H9 (cell line): ENCODE data around the gene FBXW4. TPM values are rescaled to one million over a fixed set of nuclear protein-coding genes. Genes with fewer than 3 reads are reported as not detected.

ENCODE experiments used
- DNase-seq: peaks from one replicate; pipeline ENCODE4 v3.0.0-alpha.2; 2017
- H2AFZ ChIP-seq: one replicate; pipeline ENCODE4 v1.6.1; 2013; ENCODE audit warnings: mild to moderate bottlenecking, low read length, control low read depth, moderate library complexity
- H2AK5ac ChIP-seq: 2 replicates; pipeline ENCODE4 v1.6.1; 2013; ENCODE audit warnings: low read length, control low read depth, mixed read lengths; ENCODE audit not compliant: insufficient read length
- H2BK120ac ChIP-seq: one replicate; pipeline ENCODE4 v1.6.1; 2013; ENCODE audit warnings: low read depth, mild to moderate bottlenecking, low read length, control low read depth, inconsistent platforms; ENCODE audit not compliant: poor library complexity, severe bottlenecking
- H2BK12ac ChIP-seq: 2 replicates; pipeline ENCODE4 v1.6.1; 2013; ENCODE audit warnings: low read length, control low read depth, mixed read lengths, low read depth; ENCODE audit not compliant: insufficient read length
- H2BK15ac ChIP-seq: 2 replicates; pipeline ENCODE4 v1.6.1; 2013; ENCODE audit warnings: low read depth, low read length, control low read depth
- H2BK20ac ChIP-seq: one replicate; pipeline ENCODE4 v1.6.1; 2013; ENCODE audit warnings: low read depth, mild to moderate bottlenecking, low read length, control low read depth, inconsistent platforms; ENCODE audit not compliant: poor library complexity, severe bottlenecking
- H2BK5ac ChIP-seq: 2 replicates; pipeline ENCODE4 v1.6.1; 2013; ENCODE audit warnings: low read length, control low read depth, mixed read lengths; ENCODE audit not compliant: insufficient read length
- H3K14ac ChIP-seq: 2 replicates; pipeline ENCODE4 v1.6.1; 2013; ENCODE audit warnings: low read length, control low read depth; ENCODE audit not compliant: insufficient read depth
- H3K18ac ChIP-seq: 2 replicates; pipeline ENCODE4 v1.6.1; 2013; ENCODE audit warnings: low read depth, mild to moderate bottlenecking, mixed read lengths, low read length, control low read depth; ENCODE audit not compliant: insufficient read length
- H3K23ac ChIP-seq: 2 replicates; pipeline ENCODE4 v1.6.1; 2013; ENCODE audit warnings: low read length, control low read depth, mixed read lengths, low read depth; ENCODE audit not compliant: insufficient read length
- H3K23me2 ChIP-seq: 2 replicates; pipeline ENCODE4 v1.6.1; 2013; ENCODE audit warnings: low read depth, mild to moderate bottlenecking, mixed read lengths, low read length, control low read depth; ENCODE audit not compliant: insufficient read length, poor library complexity, severe bottlenecking
- H3K27ac ChIP-seq: 2 replicates; pipeline ENCODE4 v1.5.1; 2013; ENCODE audit warnings: low read length, control low read depth, mixed read lengths, low read depth; ENCODE audit not compliant: insufficient read length
- H3K27me3 ChIP-seq: 2 replicates; pipeline ENCODE4 v1.6.1; 2013; ENCODE audit warnings: low read length, control low read depth, inconsistent platforms; ENCODE audit not compliant: insufficient read depth
- H3K4ac ChIP-seq: 2 replicates; pipeline ENCODE4 v1.6.1; 2013; ENCODE audit warnings: low read depth, mild to moderate bottlenecking, control low read depth, inconsistent platforms, low read length, moderate library complexity
- H3K4me1 ChIP-seq: 2 replicates; pipeline ENCODE4 v1.6.1; 2013; ENCODE audit warnings: low read length, control low read depth, inconsistent platforms; ENCODE audit not compliant: insufficient read depth
- H3K4me2 ChIP-seq: 2 replicates; pipeline ENCODE4 v1.6.1; 2013; ENCODE audit warnings: low read length, control low read depth, mixed read lengths; ENCODE audit not compliant: insufficient read length, insufficient read depth
- H3K56ac ChIP-seq: 2 replicates; pipeline ENCODE4 v1.6.1; 2013; ENCODE audit warnings: low read depth, mild to moderate bottlenecking, mixed read lengths, low read length, control low read depth; ENCODE audit not compliant: insufficient read length
- H3K79me1 ChIP-seq: 2 replicates; pipeline ENCODE4 v1.6.1; 2013; ENCODE audit warnings: low read depth, mild to moderate bottlenecking, moderate library complexity, low read length, control low read depth, inconsistent platforms; ENCODE audit not compliant: insufficient read depth, poor library complexity, severe bottlenecking
- H3K79me2 ChIP-seq: 2 replicates; pipeline ENCODE4 v1.6.1; 2013; ENCODE audit warnings: low read length, control low read depth, inconsistent platforms; ENCODE audit not compliant: insufficient read depth
- H3K9ac ChIP-seq: 2 replicates; pipeline ENCODE4 v1.6.1; 2013; ENCODE audit warnings: low read length, control low read depth, mixed read lengths; ENCODE audit not compliant: insufficient read length; ENCODE audit errors: extremely low read depth
- H3K9me3 ChIP-seq: one replicate; pipeline ENCODE4 v1.6.1; 2013; ENCODE audit warnings: low read depth, low read length, inconsistent platforms; ENCODE audit not compliant: control insufficient read depth
- H3T11ph ChIP-seq: one replicate; pipeline ENCODE4 v1.6.1; 2013; ENCODE audit warnings: mild to moderate bottlenecking, low read length, control low read depth, inconsistent platforms
- H4K20me1 ChIP-seq: one replicate; pipeline ENCODE4 v1.6.1; 2013; ENCODE audit not compliant: control insufficient read depth, insufficient read length, insufficient read depth
- H4K5ac ChIP-seq: 2 replicates; pipeline ENCODE4 v1.6.1; 2013; ENCODE audit warnings: low read depth, mild to moderate bottlenecking, mixed read lengths, low read length, control low read depth; ENCODE audit not compliant: insufficient read length
- H4K8ac ChIP-seq: replicated peaks from 2 replicates; pipeline ENCODE4 v1.6.1; 2013; ENCODE audit warnings: low read length, control low read depth, mixed read lengths, low read depth; ENCODE audit not compliant: insufficient read length
- H4K91ac ChIP-seq: 2 replicates; pipeline ENCODE4 v1.6.1; 2013; ENCODE audit warnings: low read depth, mild to moderate bottlenecking, moderate library complexity, mixed read lengths, low read length, control low read depth; ENCODE audit not compliant: insufficient read length
- H3K27ac Mint-ChIP-seq, 3 experiments: 2 replicates in 2 of 3; 3 replicates in 1 of 3; pipeline ENCODE4 v1.8.0; 2020 to 2021; ENCODE audit warnings: mixed read lengths in 3 of 3, mild to moderate bottlenecking in 1 of 3, moderate library complexity in 1 of 3
- H3K27me3 Mint-ChIP-seq: 2 replicates; pipeline ENCODE4 v1.8.0; 2021; ENCODE audit warnings: low read depth, mild to moderate bottlenecking, moderate library complexity, mixed read lengths
- H3K36me3 Mint-ChIP-seq, 3 experiments: 2 replicates in 2 of 3; 3 replicates in 1 of 3; pipeline ENCODE4 v1.8.0; 2020 to 2021; ENCODE audit warnings: low read depth in 3 of 3, mixed read lengths in 3 of 3; ENCODE audit not compliant: insufficient read depth in 1 of 3
- H3K4me1 Mint-ChIP-seq, 2 experiments: 2 replicates each; pipeline ENCODE4 v1.8.0; 2020; ENCODE audit warnings: mixed read lengths in 2 of 2
- H3K4me3 Mint-ChIP-seq, 2 experiments: 2 replicates in 1 of 2; 3 replicates in 1 of 2; pipeline ENCODE4 v1.8.0; 2020 to 2021; ENCODE audit warnings: mild to moderate bottlenecking in 2 of 2, mixed read lengths in 2 of 2, moderate library complexity in 1 of 2
- H3K9me3 Mint-ChIP-seq, 2 experiments: 2 replicates in 1 of 2; 3 replicates in 1 of 2; pipeline ENCODE4 v1.8.0; 2020; ENCODE audit warnings: mild to moderate bottlenecking in 2 of 2, mixed read lengths in 2 of 2, moderate library complexity in 1 of 2
- CTCF ChIP-seq: fragments of 200-600 bp; sonication (generic); conservative IDR thresholded peaks from 3 replicates; pipeline ENCODE4 v1.8.0; 2021; ENCODE audit warnings: antibody characterized with exemption, mild to moderate bottlenecking
- WGBS: extraction: QIAGEN DNeasy Blood & Tissue Kit; methylation state at CpG from one replicate; pipeline ENCODE4 v1.1.7; 2013; ENCODE audit warnings: missing lambda C conversion rate, low lambda C conversion rate, mixed read lengths; ENCODE audit not compliant: insufficient read length; ENCODE audit errors: extremely low coverage; 5-methylcytosine and 5-hydroxymethylcytosine counted together
- total RNA-seq: library from RNA; stranded (reverse); gene quantifications from 2 replicates; pipeline ENCODE4 v1.2.1, GENCODE V29; 2021

FBXW4 gene
- total RNA-seq, 1 experiment from 2014 or later: 41.6 TPM

GRCh38 chr10:101668566-101668965 lies 26.4 kb downstream of the FBXW4 start:
- Histone ChIP-seq H3K27ac (no peak overlapping the region), H3K4me1 (no peaks in the 10 kb centered on the region), H2BK5ac (no peak overlapping the region), H3K79me2 (no peaks in the 10 kb centered on the region), H4K20me1 (no peaks in the 10 kb centered on the region), H2BK15ac (no peak overlapping the region), H3K9ac (no peak overlapping the region), H2AFZ (no peak overlapping the region), H4K5ac (no peak overlapping the region), H3K4me2 (no peak overlapping the region), H3K14ac (no peak overlapping the region), H4K91ac (no peak overlapping the region), H3K23me2 (no peaks in the 10 kb centered on the region), H3K27me3 (no peaks in the 10 kb centered on the region), H3K4ac (no peak overlapping the region), H3K79me1 (no peaks in the 10 kb centered on the region), H2BK120ac (no peak overlapping the region), H3K18ac (no peak overlapping the region), H2BK12ac (no peak overlapping the region), H4K8ac (no peak overlapping the region), H2AK5ac (no peak overlapping the region), H3K9me3 (no peaks in the 10 kb centered on the region), H2BK20ac (no peak overlapping the region), H3K56ac (no peak overlapping the region), H3K23ac (no peak overlapping the region), H3T11ph (no peak overlapping the region)
- H3K9me3 Mint-ChIP-seq: no peaks in the 10 kb centered on the region
- H3K4me3 Mint-ChIP-seq: no peak overlapping the region
- no peak for DNase-seq
- peaks cover 0 to 63% (median 51%) of the 10 kb centered on the region in 3 experiments; a peak in 6 of 7 replicates for H3K36me3 Mint-ChIP-seq
- no peak overlapping the region for H3K27ac Mint-ChIP-seq
- H3K4me1 Mint-ChIP-seq: peaks cover 0 to 12% of the 10 kb centered on the region in 2 experiments; a peak in 2 of 4 replicates
- no CpG with 5 or more reads among the region's 1 CpG for WGBS
- no peaks in the 10 kb centered on the region for H3K27me3 Mint-ChIP-seq
- TF ChIP-seq CTCF: no peak
